Measurements from ENCODE around the gene LCN6. TPM values are rescaled to one million over a fixed set of nuclear protein-coding genes. Genes with fewer than 3 reads are reported as not detected.
"Not testable (repeated sequence)": the region's sequence is repeated elsewhere in the genome, so short reads cannot be mapped to it uniquely, and the experiment has no call there.

Gene LCN6
- total RNA-seq, 2 donors from 2014 or later: 0.56 to 1.2 TPM

DNA sequence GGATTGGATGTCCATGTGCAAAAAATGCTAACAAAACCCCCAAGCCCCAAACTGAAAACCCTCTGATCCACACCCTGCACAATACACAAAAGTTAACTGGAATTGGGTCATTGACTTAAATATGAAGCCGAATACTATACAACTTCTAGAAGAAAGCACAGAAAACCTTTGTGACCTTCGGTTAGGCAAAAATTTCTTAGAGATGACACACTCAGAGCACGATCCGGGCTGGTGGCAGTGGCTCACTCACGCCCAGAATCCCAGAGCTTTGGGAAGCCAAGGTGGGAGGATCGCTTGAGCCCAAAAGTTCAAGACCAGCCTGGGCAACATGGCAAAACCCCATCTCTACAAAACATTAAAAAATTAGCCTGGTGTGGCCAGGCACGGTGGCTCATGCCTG, 37.8 kb downstream of the LCN6 start:
- intact Hi-C loops (cut with DNase I): no loop called here
- Histone ChIP-seq H3K9ac (ENCODE audit: low read depth in 2 of 2, low read length in 2 of 2) (no peak overlapping the region), H3K27ac (no peak overlapping the region), H3K27me3 (peaks cover 26% of the 10 kb centered on the region), H3K9me3 (no peaks in the 10 kb centered on the region), H3K4me3 (no peak overlapping the region), H3K36me3 (no peaks in the 10 kb centered on the region), H3K4me1 (peaks cover 3% of the 10 kb centered on the region)
- TF ChIP-seq, protein P1, sequence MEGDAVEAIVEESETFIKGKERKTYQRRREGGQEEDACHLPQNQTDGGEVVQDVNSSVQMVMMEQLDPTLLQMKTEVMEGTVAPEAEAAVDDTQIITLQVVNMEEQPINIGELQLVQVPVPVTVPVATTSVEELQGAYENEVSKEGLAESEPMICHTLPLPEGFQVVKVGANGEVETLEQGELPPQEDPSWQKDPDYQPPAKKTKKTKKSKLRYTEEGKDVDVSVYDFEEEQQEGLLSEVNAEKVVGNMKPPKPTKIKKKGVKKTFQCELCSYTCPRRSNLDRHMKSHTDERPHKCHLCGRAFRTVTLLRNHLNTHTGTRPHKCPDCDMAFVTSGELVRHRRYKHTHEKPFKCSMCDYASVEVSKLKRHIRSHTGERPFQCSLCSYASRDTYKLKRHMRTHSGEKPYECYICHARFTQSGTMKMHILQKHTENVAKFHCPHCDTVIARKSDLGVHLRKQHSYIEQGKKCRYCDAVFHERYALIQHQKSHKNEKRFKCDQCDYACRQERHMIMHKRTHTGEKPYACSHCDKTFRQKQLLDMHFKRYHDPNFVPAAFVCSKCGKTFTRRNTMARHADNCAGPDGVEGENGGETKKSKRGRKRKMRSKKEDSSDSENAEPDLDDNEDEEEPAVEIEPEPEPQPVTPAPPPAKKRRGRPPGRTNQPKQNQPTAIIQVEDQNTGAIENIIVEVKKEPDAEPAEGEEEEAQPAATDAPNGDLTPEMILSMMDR (IDR thresholded peaks at IDR 0.05): no peak
- no peak for DNase-seq

DNA sequence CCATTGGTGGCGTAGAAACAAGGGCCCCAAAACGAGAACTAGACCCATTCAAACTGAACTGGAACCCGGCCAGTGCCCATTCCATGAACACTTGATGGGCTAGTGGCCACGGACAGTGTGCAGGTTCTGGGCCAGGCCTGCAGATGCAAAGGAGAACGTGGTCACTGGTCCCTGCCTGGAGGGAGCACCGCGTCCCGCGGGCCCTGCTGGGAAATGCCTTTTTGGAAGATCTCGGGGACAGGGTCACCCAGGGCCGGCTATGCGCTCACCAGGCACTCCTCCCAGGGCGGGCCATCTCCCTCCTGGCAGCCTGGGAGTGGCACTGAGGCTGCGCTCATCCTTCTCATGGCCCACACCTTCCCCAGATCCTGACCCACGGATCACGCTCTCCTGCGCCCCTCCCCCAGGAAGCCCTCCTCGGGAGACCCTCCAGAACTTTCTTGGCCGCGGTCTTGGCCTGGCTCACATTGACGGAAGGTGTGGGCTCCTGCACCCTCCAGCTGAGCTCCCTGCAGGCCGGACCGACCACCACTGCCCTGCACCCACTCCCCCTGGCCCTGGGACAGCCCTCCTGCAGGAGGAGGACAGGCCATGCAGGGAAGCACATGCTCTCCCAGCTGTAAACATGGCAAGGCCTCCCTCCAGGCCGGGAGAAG, 38.7 kb downstream of the LCN6 start:
- Histone ChIP-seq H3K9ac (ENCODE audit: low read depth in 2 of 2, low read length in 2 of 2) (no peak overlapping the region), H3K36me3 (no peaks in the 10 kb centered on the region), H3K4me3 (no peak overlapping the region), H3K27ac (no peak overlapping the region), H3K27me3 (peaks cover 26% of the 10 kb centered on the region), H3K4me1 (peaks cover 3% of the 10 kb centered on the region), H3K9me3 (no peaks in the 10 kb centered on the region)
- DNase-seq: no peak
- TF ChIP-seq, protein P1 (IDR thresholded peaks at IDR 0.05): no peak
- intact Hi-C loops (cut with DNase I): no loop called here

DNA sequence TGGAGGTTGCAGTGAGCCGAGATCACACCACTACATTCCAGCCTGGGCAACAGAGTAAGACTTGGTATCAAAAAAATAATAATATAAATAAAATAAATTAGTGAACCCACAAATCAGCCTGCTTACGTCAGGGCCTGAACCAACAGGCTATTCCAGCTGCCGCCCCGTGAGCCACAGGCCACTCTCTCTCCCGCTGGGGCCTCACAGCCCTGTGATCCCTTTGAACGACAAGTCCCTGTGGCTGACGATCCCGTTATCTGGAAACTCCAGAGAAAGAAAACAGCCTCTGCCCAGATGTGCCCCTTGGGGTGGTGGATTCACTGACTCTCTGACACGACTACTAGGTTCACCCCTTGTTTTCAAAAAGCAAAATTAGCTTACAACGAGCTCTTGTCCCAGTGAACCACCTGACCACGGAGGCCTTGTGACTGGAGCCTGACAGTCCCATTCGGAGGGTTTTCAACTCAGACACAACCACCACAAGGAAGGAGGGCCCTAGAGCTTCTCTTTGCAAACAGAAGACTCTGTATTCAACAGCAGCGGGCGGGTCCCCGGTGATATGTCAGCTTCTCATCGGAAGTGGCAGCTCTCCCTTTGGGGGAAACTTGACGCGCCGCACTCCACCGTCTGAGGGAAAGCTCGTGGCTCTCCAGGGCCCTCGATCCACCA, 40.3 kb downstream of the LCN6 start:
- Histone ChIP-seq H3K9me3 (no peaks in the 10 kb centered on the region), H3K4me3 (no peak overlapping the region), H3K27me3 (peaks cover 17% of the 10 kb centered on the region), H3K9ac (ENCODE audit: low read depth in 2 of 2, low read length in 2 of 2) (no peak overlapping the region), H3K36me3 (no peaks in the 10 kb centered on the region), H3K27ac (no peak overlapping the region), H3K4me1 (peaks cover 3% of the 10 kb centered on the region)
- intact Hi-C loops (cut with DNase I): no loop called here
- DNase-seq: no peak
- TF ChIP-seq, protein P1 (IDR thresholded peaks at IDR 0.05): no peak

DNA sequence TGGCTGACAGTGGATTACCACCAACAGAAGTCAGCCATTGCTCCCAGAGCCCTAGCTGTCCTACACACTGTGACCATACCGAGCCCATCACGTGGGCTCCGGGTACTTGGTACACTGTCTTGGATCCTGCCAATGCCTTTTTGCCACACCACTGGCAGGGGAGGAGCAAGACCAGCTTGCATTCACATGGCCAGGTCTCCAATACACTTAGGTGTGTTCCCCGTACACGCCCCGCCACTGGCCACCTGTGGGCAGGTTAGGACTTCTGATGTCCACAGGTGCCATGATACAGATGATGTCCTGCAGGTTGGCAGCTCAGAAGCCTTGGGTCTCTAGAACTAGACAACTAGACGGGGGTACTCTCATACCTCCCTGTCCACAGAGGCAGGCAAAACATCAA, 41.3 kb downstream of the LCN6 start:
- H3K27ac ChIP-seq: no peak overlapping the region
- no peak overlapping the region for H3K4me3 ChIP-seq
- intact Hi-C loops (cut with DNase I): no loop called here
- no peak for DNase-seq
- H3K9me3 ChIP-seq: no peaks in the 10 kb centered on the region
- H3K4me1 ChIP-seq: peaks cover 3% of the 10 kb centered on the region
- H3K27me3 ChIP-seq: peaks cover 11% of the 10 kb centered on the region
- H3K9ac ChIP-seq (ENCODE audit: low read depth in 2 of 2, low read length in 2 of 2): no peak overlapping the region
- H3K36me3 ChIP-seq: no peaks in the 10 kb centered on the region
- TF ChIP-seq, protein P1 (IDR thresholded peaks at IDR 0.05): no peak

DNA sequence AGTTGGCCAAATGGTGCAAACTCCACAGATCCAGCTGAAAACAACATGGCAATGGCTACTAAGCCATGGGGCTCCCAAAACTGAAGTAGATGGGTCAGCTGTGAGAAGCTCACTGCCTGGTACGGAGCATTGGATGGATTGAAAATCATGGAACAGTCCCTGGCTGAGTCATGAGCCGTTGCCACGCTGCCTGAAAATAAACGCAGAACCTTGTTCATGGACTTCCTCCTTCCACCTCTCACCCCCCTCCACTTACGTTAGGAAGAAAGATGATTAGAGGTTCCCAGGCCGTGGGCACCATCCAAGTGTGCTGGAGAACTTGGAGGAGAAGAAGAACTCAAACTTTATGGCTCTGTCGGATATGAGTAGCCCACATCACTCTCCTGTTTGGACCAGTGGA, 42.8 kb downstream of the LCN6 start:
- DNase-seq: no peak
- Histone ChIP-seq H3K4me3 (no peak overlapping the region), H3K27ac (no peak overlapping the region), H3K9me3 (no peaks in the 10 kb centered on the region), H3K27me3 (peaks cover 3% of the 10 kb centered on the region), H3K36me3 (no peaks in the 10 kb centered on the region), H3K9ac (ENCODE audit: low read depth in 2 of 2, low read length in 2 of 2) (no peak overlapping the region), H3K4me1 (no peaks in the 10 kb centered on the region)
- TF ChIP-seq, protein P1 (IDR thresholded peaks at IDR 0.05): no peak
- intact Hi-C loops (cut with DNase I): no loop called here

DNA sequence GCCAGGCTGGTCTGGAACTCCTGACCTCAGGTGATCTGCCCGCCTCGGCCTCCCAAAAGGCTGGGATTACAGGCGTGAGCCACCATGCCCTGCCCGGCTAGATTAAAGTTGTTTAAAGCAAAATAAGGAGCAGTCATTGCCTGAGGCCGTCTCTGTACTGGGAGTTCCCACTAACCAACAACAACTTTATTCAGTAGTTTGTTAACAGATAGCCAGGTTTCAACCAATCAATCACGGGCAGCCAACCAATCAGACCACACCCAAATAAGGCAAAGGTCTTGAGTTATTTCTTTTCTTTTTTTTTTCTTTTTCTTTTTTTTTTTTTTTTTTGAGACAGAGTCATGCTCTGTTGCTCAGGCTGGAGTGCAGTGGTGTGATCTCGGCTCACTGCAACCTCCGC, 43.6 kb downstream of the LCN6 start:
- intact Hi-C loops (cut with DNase I); H3K27me3 ChIP-seq; H3K4me3 ChIP-seq; H3K4me1 ChIP-seq; DNase-seq; H3K27ac ChIP-seq; H3K9ac ChIP-seq (ENCODE audit: low read depth in 2 of 2, low read length in 2 of 2); H3K9me3 ChIP-seq; H3K36me3 ChIP-seq: not testable (repeated sequence)

Data from colonic mucosa (tissue), 4 donors.